ENCODE results near the gene PHYHD1. TPM values are rescaled to one million over a fixed set of nuclear protein-coding genes. Genes with fewer than 3 reads are reported as not detected.

PHYHD1 gene
- total RNA-seq, 2 experiments from 2014 or later: 83.5 to 150 TPM

DNA sequence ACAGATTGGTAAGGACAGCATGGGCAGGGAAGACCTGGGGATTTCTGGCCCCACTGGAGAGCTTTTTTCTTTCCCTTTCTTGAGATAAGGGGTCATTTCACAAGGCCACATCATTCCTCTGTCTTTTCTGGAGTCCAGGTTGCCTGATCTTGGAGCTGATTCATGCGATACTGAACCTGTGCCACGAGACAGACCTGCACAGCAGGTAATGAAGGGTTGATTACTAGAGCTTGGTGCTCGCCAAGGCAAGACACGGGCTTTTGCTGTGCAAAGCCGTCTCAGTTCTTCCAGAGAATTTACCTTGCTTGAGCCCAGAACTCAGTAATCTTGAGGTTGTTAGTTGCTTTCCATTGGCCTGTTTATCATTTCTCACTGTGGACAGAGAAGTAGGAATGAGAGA, 65.9 kb downstream of the PHYHD1 start:
- no peak overlapping the region for H2AFZ ChIP-seq (ENCODE audit: low read length)
- H3K9me2 ChIP-seq (ENCODE audit: insufficient read depth, low read length): no peaks in the 10 kb centered on the region
- TF ChIP-seq EZH2phosphoT487 (IDR thresholded peaks at IDR 0.05; ENCODE audit: borderline replicate concordance, low read depth, low read length) (no peak), CTCF (conservative IDR thresholded peaks at IDR 0.05; ENCODE audit: low read length) (no peak)
- H3K79me2 ChIP-seq (ENCODE audit: insufficient read depth, low read depth, low read length): no peaks in the 10 kb centered on the region
- H3K27ac ChIP-seq (ENCODE audit: low read depth, low read length, poor library complexity, severe bottlenecking): no peak overlapping the region
- DNase-seq (ENCODE audit: low spot score): no peak
- no peaks in the 10 kb centered on the region for H4K20me1 ChIP-seq (ENCODE audit: insufficient read depth, low read length)
- peaks cover 89% of the 10 kb centered on the region for H3K36me3 ChIP-seq (ENCODE audit: insufficient read depth, low read length)
- no peaks in the 10 kb centered on the region for H3K9me3 ChIP-seq (ENCODE audit: low read length)
- no peaks in the 10 kb centered on the region for H3K4me1 ChIP-seq (ENCODE audit: insufficient read depth, low read length, poor library complexity, severe bottlenecking)
- ChIA-PET POLR2A (no interaction called here), CTCF (ENCODE audit: unreplicated experiment) (interaction anchor here (0.5 kb wide), 1 partner anchor 61 kb away, joined by 3 read pairs; no protein-coding TSS in a partner anchor)
- no peak overlapping the region for H3K4me2 ChIP-seq (ENCODE audit: low read length)
- intact Hi-C loops (cut with micrococcal nuclease; ENCODE audit: unreplicated experiment): no loop called here
- BruUV-seq (replicated peaks): no TSS peak
- H3K4me3 ChIP-seq (ENCODE audit: low read depth, low read length, poor library complexity, severe bottlenecking): no peak overlapping the region

- Histone ChIP-seq H4K20me1 (ENCODE audit: insufficient read depth, low read length) (no peaks in the 10 kb centered on the region), H2AFZ (ENCODE audit: low read length) (no peak overlapping the region), H3K4me3 (ENCODE audit: low read depth, low read length, poor library complexity, severe bottlenecking) (no peak overlapping the region), H3K79me2 (ENCODE audit: insufficient read depth, low read depth, low read length) (no peaks in the 10 kb centered on the region), H3K36me3 (ENCODE audit: insufficient read depth, low read length) (peaks cover 86% of the 10 kb centered on the region), H3K4me1 (ENCODE audit: insufficient read depth, low read length, poor library complexity, severe bottlenecking) (no peaks in the 10 kb centered on the region), H3K9me3 (ENCODE audit: low read length) (no peaks in the 10 kb centered on the region), H3K27ac (ENCODE audit: low read depth, low read length, poor library complexity, severe bottlenecking) (no peak overlapping the region), H3K9me2 (ENCODE audit: insufficient read depth, low read length) (no peaks in the 10 kb centered on the region), H3K4me2 (ENCODE audit: low read length) (no peak overlapping the region)
- intact Hi-C loops (cut with micrococcal nuclease; ENCODE audit: unreplicated experiment): no loop called here
- no peak for TF ChIP-seq EZH2phosphoT487 (IDR thresholded peaks at IDR 0.05; ENCODE audit: borderline replicate concordance, low read depth, low read length)
- TF ChIP-seq CTCF (conservative IDR thresholded peaks at IDR 0.05; ENCODE audit: low read length): no peak
- ChIA-PET POLR2A (interaction anchor here (0.6 kb wide), 1 partner anchor 36 kb away, joined by 3 read pairs; no protein-coding TSS in a partner anchor), CTCF (ENCODE audit: unreplicated experiment) (no interaction called here)
- BruUV-seq (replicated peaks): no TSS peak
- DNase-seq (ENCODE audit: low spot score): no peak
Observed at GRCh38 chr9:128987805-128988204, 67.0 kb downstream of the PHYHD1 start.

Other genes with a start within 250 kb of the PHYHD1 start
- 598 and 1,041 TPM in 2 replicates for gene SET, start 231.8 kb upstream of the PHYHD1 start, total RNA-seq (2014; rRNA removed; shearing (Covaris generic))
- gene SET, start 231.8 kb upstream of the PHYHD1 start, total RNA-seq (2022): 686 and 701 TPM in 2 replicates
- gene PKN3, start 218.5 kb upstream of the PHYHD1 start, total RNA-seq (2014; rRNA removed; shearing (Covaris generic)): 0.88 and 1.5 TPM in 2 replicates
- gene PKN3, start 218.5 kb upstream of the PHYHD1 start, total RNA-seq (2022): 3.3 and 4.6 TPM in 2 replicates
- gene ZDHHC12, start 196.9 kb upstream of the PHYHD1 start, total RNA-seq (2014; rRNA removed; shearing (Covaris generic)): 29.0 and 56.8 TPM in 2 replicates
- gene ZDHHC12, start 196.9 kb upstream of the PHYHD1 start, total RNA-seq (2022): 37.0 and 40.0 TPM in 2 replicates
- 6.9 and 11.0 TPM in 2 replicates for gene ZER1, start 149.1 kb upstream of the PHYHD1 start, total RNA-seq (2014; rRNA removed; shearing (Covaris generic))
- gene ZER1, start 149.1 kb upstream of the PHYHD1 start, total RNA-seq (2022): 15.1 and 20.0 TPM in 2 replicates
- gene TBC1D13, start 133.7 kb upstream of the PHYHD1 start, total RNA-seq (2014; rRNA removed; shearing (Covaris generic)): 14.9 and 18.7 TPM in 2 replicates
- 18.9 and 24.7 TPM in 2 replicates for gene TBC1D13, start 133.7 kb upstream of the PHYHD1 start, total RNA-seq (2022)
- 31.9 and 35.2 TPM in 2 replicates for gene ENDOG, start 102.5 kb upstream of the PHYHD1 start, total RNA-seq (2014; rRNA removed; shearing (Covaris generic))
- gene ENDOG, start 102.5 kb upstream of the PHYHD1 start, total RNA-seq (2022): 24.8 and 29.4 TPM in 2 replicates
- 38.9 and 51.2 TPM in 2 replicates for gene SPOUT1, start 91.2 kb upstream of the PHYHD1 start, total RNA-seq (2014; rRNA removed; shearing (Covaris generic))
- 47.8 and 52.5 TPM in 2 replicates for gene SPOUT1, start 91.2 kb upstream of the PHYHD1 start, total RNA-seq (2022)
- 38.2 and 44.7 TPM in 2 replicates for gene KYAT1, start 39.0 kb upstream of the PHYHD1 start, total RNA-seq (2014; rRNA removed; shearing (Covaris generic))
- gene KYAT1, start 39.0 kb upstream of the PHYHD1 start, total RNA-seq (2022): 28.3 and 34.5 TPM in 2 replicates
- 20.0 and 26.9 TPM in 2 replicates for gene LRRC8A, start 38.8 kb upstream of the PHYHD1 start, total RNA-seq (2014; rRNA removed; shearing (Covaris generic))
- 21.0 and 22.9 TPM in 2 replicates for gene LRRC8A, start 38.8 kb upstream of the PHYHD1 start, total RNA-seq (2022)
- 9.6 and 11.2 TPM in 2 replicates for gene DOLK, start 26.6 kb downstream of the PHYHD1 start, total RNA-seq (2014; rRNA removed; shearing (Covaris generic))
- 5.1 and 5.8 TPM in 2 replicates for gene DOLK, start 26.6 kb downstream of the PHYHD1 start, total RNA-seq (2022)
- gene NUP188, start 26.7 kb downstream of the PHYHD1 start, total RNA-seq (2014; rRNA removed; shearing (Covaris generic)): 70.5 and 73.6 TPM in 2 replicates
- 83.8 and 91.6 TPM in 2 replicates for gene NUP188, start 26.7 kb downstream of the PHYHD1 start, total RNA-seq (2022)
- 58.4 and 73.6 TPM in 2 replicates for gene SH3GLB2, start 107.3 kb downstream of the PHYHD1 start, total RNA-seq (2014; rRNA removed; shearing (Covaris generic))
- 92.6 and 95.8 TPM in 2 replicates for gene SH3GLB2, start 107.3 kb downstream of the PHYHD1 start, total RNA-seq (2022)
- 27.7 and 29.2 TPM in 2 replicates for gene MIGA2, start 115.6 kb downstream of the PHYHD1 start, total RNA-seq (2014; rRNA removed; shearing (Covaris generic))
- 36.9 and 37.7 TPM in 2 replicates for gene MIGA2, start 115.6 kb downstream of the PHYHD1 start, total RNA-seq (2022)
- 15.1 and 16.9 TPM in 2 replicates for gene DOLPP1, start 160.1 kb downstream of the PHYHD1 start, total RNA-seq (2014; rRNA removed; shearing (Covaris generic))
- 13.5 and 16.9 TPM in 2 replicates for gene DOLPP1, start 160.1 kb downstream of the PHYHD1 start, total RNA-seq (2022)
- 0.26 and 1.8 TPM in 2 replicates for gene CRAT, start 189.8 kb downstream of the PHYHD1 start, total RNA-seq (2014; rRNA removed; shearing (Covaris generic))
- gene CRAT, start 189.8 kb downstream of the PHYHD1 start, total RNA-seq (2022): 5.3 and 6.5 TPM in 2 replicates
- gene PTPA, start 190.4 kb downstream of the PHYHD1 start, total RNA-seq (2014; rRNA removed; shearing (Covaris generic)): 106 and 109 TPM in 2 replicates
- 95.8 and 111 TPM in 2 replicates for gene PTPA, start 190.4 kb downstream of the PHYHD1 start, total RNA-seq (2022)